Measurements from ENCODE around the gene ARHGAP45.

- TF ChIP-seq CTCF (IDR thresholded peaks at IDR 0.05) = no peak
- no peak for TF ChIP-seq POLR2A (IDR thresholded peaks at IDR 0.05)
Measured at GRCh38 chr19:1062387-1063029, 4.5 kb upstream of the ARHGAP45 start.

Measured in tibial nerve (tissue), 3 donors.